ENCODE data around the gene TBCA. TPM values are rescaled to one million over a fixed set of nuclear protein-coding genes. Genes with fewer than 3 reads are reported as not detected.

Gene TBCA
- total and polyA plus RNA-seq, 2 of the 13 experiments (the other 11 are each of a cell fraction or from before 2014, with no cell fraction given), result 93.8 to 309 TPM

GRCh38 chr5:77776554-77777206, 541 bp upstream of the TBCA start (continued):
- TF ChIP-seq ZBTB10 (CRISPR knock-in tag; IDR thresholded peaks at IDR 0.05; ENCODE audit: borderline replicate concordance) (no peak), LCORL (IDR thresholded peaks at IDR 0.05) (no peak), LCORL (CRISPR knock-in tag; IDR thresholded peaks at IDR 0.05) (peak; percentile 12; the same call in 1 of the 2 replicates), AGO2 (optimal IDR thresholded peaks at IDR 0.05; ENCODE audit: low read depth, low read length) (no peak), ZNF30 (CRISPR knock-in tag; IDR thresholded peaks at IDR 0.05) (no peak), NFE2L2 (IDR thresholded peaks at IDR 0.05; ENCODE audit: low read length) (no peak), NR2F2 (IDR thresholded peaks at IDR 0.05; ENCODE audit: borderline replicate concordance, low read depth) (no peak), ZNF639 (CRISPR knock-in tag; conservative IDR thresholded peaks at IDR 0.05) (no peak), NPAS2 (CRISPR knock-in tag; IDR thresholded peaks at IDR 0.05; ENCODE audit: borderline replicate concordance) (no peak), CHD4 (IDR thresholded peaks at IDR 0.05; ENCODE audit: borderline replicate concordance, low read length) (no peak), FOXM1 (CRISPR knock-in tag; IDR thresholded peaks at IDR 0.05) (no peak), NRL (CRISPR knock-in tag; IDR thresholded peaks at IDR 0.05; ENCODE audit: borderline replicate concordance) (no peak), REPIN1 (CRISPR knock-in tag; IDR thresholded peaks at IDR 0.05; ENCODE audit: borderline replicate concordance, low read depth) (no peak), ZBTB34 (CRISPR knock-in tag; IDR thresholded peaks at IDR 0.05) (no peak), ZNF432 (CRISPR knock-in tag; IDR thresholded peaks at IDR 0.05; ENCODE audit: borderline replicate concordance) (no peak), ZNF225 (CRISPR knock-in tag; IDR thresholded peaks at IDR 0.05) (no peak), ETS1 (CRISPR knock-in tag; IDR thresholded peaks at IDR 0.05) (0 out of 2 replicates have a peak, but pooled peaks have one; percentile 21), ZBTB43 (CRISPR knock-in tag; conservative IDR thresholded peaks at IDR 0.05) (no peak), RXRA (CRISPR knock-in tag; IDR thresholded peaks at IDR 0.05) (no peak), CBX5 (CRISPR knock-in tag; IDR thresholded peaks at IDR 0.05; ENCODE audit: borderline replicate concordance) (no peak), IKZF5 (CRISPR knock-in tag; IDR thresholded peaks at IDR 0.05) (no peak)

All from HepG2 (cell line).